ENCODE data around the gene FNDC8.

The FNDC8 gene

GRCh38 chr17:35167046-35167445 is 45.6 kb downstream of the FNDC8 start:
- H3K27me3 ChIP-seq (ENCODE audit: control insufficient read depth, low read length), result peaks cover 9% of the 10 kb centered on the region
- H3K9me3 ChIP-seq (ENCODE audit: control insufficient read depth, insufficient read depth, low read length), result no peaks in the 10 kb centered on the region
- no peaks in the 10 kb centered on the region for H3K4me1 ChIP-seq (ENCODE audit: control insufficient read depth, low read length)
- H3K36me3 ChIP-seq (ENCODE audit: control insufficient read depth, low read length), result no peaks in the 10 kb centered on the region
- H3K79me2 ChIP-seq (ENCODE audit: control insufficient read depth, low read length), result no peaks in the 10 kb centered on the region
- no peak overlapping the region for H3K4me3 ChIP-seq (ENCODE audit: low read length)
- TF ChIP-seq EZH2phosphoT487 (IDR thresholded peaks at IDR 0.05; ENCODE audit: borderline replicate concordance, low read length) (no peak), CTCF (IDR thresholded peaks at IDR 0.05; ENCODE audit: low read depth, low read length, poor library complexity, severe bottlenecking) (no peak)
- no peaks in the 10 kb centered on the region for H3K9me2 ChIP-seq (replicated peaks; ENCODE audit: control insufficient read depth, low read length)
- no peaks in the 10 kb centered on the region for H3F3A ChIP-seq (ENCODE audit: control insufficient read depth, insufficient read depth)
- no peaks in the 10 kb centered on the region for H4K20me1 ChIP-seq (ENCODE audit: control insufficient read depth, insufficient read depth, low read depth, low read length)
- H3K27ac ChIP-seq (ENCODE audit: low read depth, low read length), result no peak overlapping the region
- no peak overlapping the region for H3K4me2 ChIP-seq (ENCODE audit: low read length)

GRCh38 chr17:35167666-35168065 is 46.3 kb downstream of the FNDC8 start:
- no peaks in the 10 kb centered on the region for H3K79me2 ChIP-seq (ENCODE audit: control insufficient read depth, low read length)
- TF ChIP-seq CTCF (IDR thresholded peaks at IDR 0.05; ENCODE audit: low read depth, low read length, poor library complexity, severe bottlenecking), result no peak
- no peak for TF ChIP-seq EZH2phosphoT487 (IDR thresholded peaks at IDR 0.05; ENCODE audit: borderline replicate concordance, low read length)

GRCh38 chr17:35169835-35170363 is 48.5 kb downstream of the FNDC8 start:
- H3K4me3 ChIP-seq (ENCODE audit: low read length), result no peak overlapping the region
- no peak overlapping the region for H3K27ac ChIP-seq (ENCODE audit: low read depth, low read length)
- H3F3A ChIP-seq (ENCODE audit: control insufficient read depth, insufficient read depth), result no peaks in the 10 kb centered on the region
- H3K4me2 ChIP-seq (ENCODE audit: low read length), result no peak overlapping the region
- H3K9me2 ChIP-seq (replicated peaks; ENCODE audit: control insufficient read depth, low read length), result no peaks in the 10 kb centered on the region
- no peaks in the 10 kb centered on the region for H3K36me3 ChIP-seq (ENCODE audit: control insufficient read depth, low read length)
- no peaks in the 10 kb centered on the region for H3K9me3 ChIP-seq (ENCODE audit: control insufficient read depth, insufficient read depth, low read length)
- no peaks in the 10 kb centered on the region for H3K27me3 ChIP-seq (ENCODE audit: control insufficient read depth, low read length)
- TF ChIP-seq EZH2phosphoT487 (IDR thresholded peaks at IDR 0.05; ENCODE audit: borderline replicate concordance, low read length) (no peak), CTCF (IDR thresholded peaks at IDR 0.05; ENCODE audit: low read depth, low read length, poor library complexity, severe bottlenecking) (no peak)
- no peaks in the 10 kb centered on the region for H3K4me1 ChIP-seq (ENCODE audit: control insufficient read depth, low read length)
- H3K79me2 ChIP-seq (ENCODE audit: control insufficient read depth, low read length), result no peaks in the 10 kb centered on the region
- no peaks in the 10 kb centered on the region for H4K20me1 ChIP-seq (ENCODE audit: control insufficient read depth, insufficient read depth, low read depth, low read length)

More at GRCh38 chr17:35167666-35168065, 46.3 kb downstream of the FNDC8 start:
- Histone ChIP-seq H3K9me2 (replicated peaks; ENCODE audit: control insufficient read depth, low read length) (no peaks in the 10 kb centered on the region), H3K4me2 (ENCODE audit: low read length) (no peak overlapping the region), H3F3A (ENCODE audit: control insufficient read depth, insufficient read depth) (no peaks in the 10 kb centered on the region), H3K36me3 (ENCODE audit: control insufficient read depth, low read length) (no peaks in the 10 kb centered on the region), H3K27me3 (ENCODE audit: control insufficient read depth, low read length) (peaks cover 5% of the 10 kb centered on the region), H4K20me1 (ENCODE audit: control insufficient read depth, insufficient read depth, low read depth, low read length) (no peaks in the 10 kb centered on the region), H3K4me1 (ENCODE audit: control insufficient read depth, low read length) (no peaks in the 10 kb centered on the region), H3K9me3 (ENCODE audit: control insufficient read depth, insufficient read depth, low read length) (no peaks in the 10 kb centered on the region), H3K4me3 (ENCODE audit: low read length) (no peak overlapping the region), H3K27ac (ENCODE audit: low read depth, low read length) (no peak overlapping the region)
